Keratinocyte (primary cell): ENCODE data around the gene TMEM217.

Source experiments
- CTCF ChIP-seq, 3 experiments: IDR thresholded peaks in 1 of 3; conservative IDR thresholded peaks in 1 of 3; optimal IDR thresholded peaks in 1 of 3; 2 replicates in 2 of 3; 3 replicates in 1 of 3; pipeline versions ENCODE3 to v1.5.1; 2011; ENCODE audit warnings: low read length in 3 of 3, mild to moderate bottlenecking in 3 of 3, moderate library complexity in 2 of 3, control low read depth in 1 of 3, inconsistent platforms in 1 of 3; ENCODE audit not compliant: insufficient read depth in 2 of 3; ENCODE audit errors: extremely low read depth in 1 of 3
- EZH2 ChIP-seq: IDR thresholded peaks from one replicate; pipeline ENCODE4 v1.6.1; 2012; ENCODE audit warnings: inconsistent platforms, mild to moderate bottlenecking, low read length, moderate library complexity

- no peak for TF ChIP-seq CTCF (optimal IDR thresholded peaks at IDR 0.05 in 1 of 3, IDR thresholded peaks at IDR 0.05 in 1 of 3, conservative IDR thresholded peaks at IDR 0.05 in 1 of 3; ENCODE audit: extremely low read depth in 1 of 3, insufficient read depth in 2 of 3, low read length in 3 of 3)
- no peak for TF ChIP-seq EZH2
Measured at GRCh38 chr6:37236921-37237320, 21.0 kb downstream of the TMEM217 start.
